GM19043 (cell line): ENCODE results near the gene GNA15.
"Not testable (repeated sequence)": the region's sequence is repeated elsewhere in the genome, so short reads cannot be mapped to it uniquely, and the experiment has no call there.

Experiments used
- ATAC-seq: cut with Tn5 transposase; IDR thresholded peaks from one replicate; pipeline ENCODE4 v1.9.1; 2021; ENCODE audit warnings: low read depth; ENCODE audit not compliant: unreplicated experiment

Gene GNA15

GRCh38 chr19:3163943-3164342, 28.1 kb downstream of the GNA15 start:
- ATAC-seq = no peak

- ATAC-seq = no peak
Observed at GRCh38 chr19:3167533-3168272, 31.9 kb downstream of the GNA15 start.

- ATAC-seq = no peak
Observed at GRCh38 chr19:3171894-3172672, 36.2 kb downstream of the GNA15 start.

- ATAC-seq = not testable (repeated sequence)
Observed at GRCh38 chr19:3172673-3173000, 36.8 kb downstream of the GNA15 start.

- no peak for ATAC-seq
Observed at GRCh38 chr19:3175781-3176714, 40.2 kb downstream of the GNA15 start.

- ATAC-seq = no peak
Observed at GRCh38 chr19:3176715-3177501, 41.1 kb downstream of the GNA15 start.

- no peak for ATAC-seq
Observed at GRCh38 chr19:3178377-3178972, 42.6 kb downstream of the GNA15 start, which contains the start of gene S1PR4. S1PR4 (plus strand) TSS chr19:3178769; CDS start chr19:3178793, 24 bp downstream.

- ATAC-seq = no peak
Observed at GRCh38 chr19:3178973-3179738, 43.3 kb downstream of the GNA15 start.

GRCh38 chr19:3179739-3180293, 44.0 kb downstream of the GNA15 start:
- no peak for ATAC-seq

GRCh38 chr19:3183721-3184641, 48.1 kb downstream of the GNA15 start:
- ATAC-seq = no peak

GRCh38 chr19:3184847-3185460, 49.1 kb downstream of the GNA15 start:
- no peak for ATAC-seq

- peak; percentile 61 for ATAC-seq
Observed at GRCh38 chr19:3185461-3186159, 49.8 kb downstream of the GNA15 start, which contains the start of gene NCLN. NCLN (plus strand) TSS chr19:3185930; CDS start chr19:3186031, 101 bp downstream.

GRCh38 chr19:3186160-3186688, 50.4 kb downstream of the GNA15 start:
- no peak for ATAC-seq

GRCh38 chr19:3186891-3187661, 51.2 kb downstream of the GNA15 start:
- ATAC-seq = no peak

- no peak for ATAC-seq
Observed at GRCh38 chr19:3187662-3188511, 52.1 kb downstream of the GNA15 start.
